Activated CD4-positive, alpha-beta T cell treated with anti-CD3 and anti-CD28 coated beads for 1 hour (primary cell): Measurements from ENCODE around the gene TEP1.

Experiments used
- DNase-seq: peaks from one replicate; pipeline ENCODE4 v3.0.0-alpha.2; 2020

TEP1 gene

GRCh38 chr14:20334017-20334416, 79.3 kb downstream of the TEP1 start:
- DNase-seq: no peak

- DNase-seq: no peak
These were observed 79.8 kb downstream of the TEP1 start for GRCh38 chr14:20333494-20333841.

- DNase-seq: no peak
These were observed 80.4 kb downstream of the TEP1 start, which contains the start of gene CCNB1IP1 for GRCh38 chr14:20332788-20333493. Gene CCNB1IP1, minus strand, starts transcription at chr14:20333279. Its CDS starts 16,756 bp downstream, at chr14:20316523.

- DNase-seq: no peak
These were observed 80.9 kb downstream of the TEP1 start for GRCh38 chr14:20332431-20332787.

GRCh38 chr14:20331053-20331613, 82.2 kb downstream of the TEP1 start:
- DNase-seq: no peak

GRCh38 chr14:20329355-20329754, 83.9 kb downstream of the TEP1 start:
- no peak for DNase-seq

GRCh38 chr14:20328705-20329104, 84.6 kb downstream of the TEP1 start:
- DNase-seq: no peak

GRCh38 chr14:20327005-20327869, 86.1 kb downstream of the TEP1 start:
- DNase-seq: no peak

- no peak for DNase-seq
These were observed 95.6 kb downstream of the TEP1 start for GRCh38 chr14:20317720-20318119.
